G401 (cell line): Measurements from ENCODE around the gene BRINP3. TPM values are rescaled to one million over a fixed set of nuclear protein-coding genes. Genes with fewer than 3 reads are reported as not detected.
"Not testable (repeated sequence)": the region's sequence is repeated elsewhere in the genome, so short reads cannot be mapped to it uniquely, and the experiment has no call there.

Source experiments
- DNase-seq: peaks from one replicate; pipeline ENCODE4 v3.0.0-alpha.2; 2015; ENCODE audit warnings: low spot score
- in situ Hi-C: cut with HindIII; loops from 2 replicates; pipeline ENCODE4 v1.10.0; 2016; ENCODE audit warnings: low sequenced_read_pairs, mixed read lengths
- total RNA-seq: library from RNA; depleted of rRNA; stranded (reverse); fragments of >200 nt; shearing (Covaris generic); gene quantifications from 2 replicates; pipeline ENCODE4 v1.2.3, GENCODE V29; 2014

Gene BRINP3
- total RNA-seq, 1 experiment from 2014 or later = not detected

- in situ Hi-C loops = no loop called here
- no peak for DNase-seq
Observed at GRCh38 chr1:190154744-190155143, 322.9 kb downstream of the BRINP3 start.

- DNase-seq = no peak
- in situ Hi-C loops = no loop called here
Observed at GRCh38 chr1:190147616-190148015, 330.0 kb downstream of the BRINP3 start.

GRCh38 chr1:190144650-190145049 lies 333.0 kb downstream of the BRINP3 start:
- in situ Hi-C loops = no loop called here
- DNase-seq = no peak

- in situ Hi-C loops = no loop called here
- DNase-seq = peak; percentile 36
Observed at GRCh38 chr1:190140644-190141043, 337.0 kb downstream of the BRINP3 start.

- in situ Hi-C loops = no loop called here
- no peak for DNase-seq
Observed at GRCh38 chr1:190138702-190139101, 339.0 kb downstream of the BRINP3 start.

- in situ Hi-C loops = no loop called here
- DNase-seq = no peak
Observed at GRCh38 chr1:190138266-190138665, 339.4 kb downstream of the BRINP3 start.

GRCh38 chr1:190129366-190129765 lies 348.3 kb downstream of the BRINP3 start:
- in situ Hi-C loops = no loop called here
- no peak for DNase-seq

- in situ Hi-C loops = no loop called here
- no peak for DNase-seq
Observed at GRCh38 chr1:190126728-190127127, 350.9 kb downstream of the BRINP3 start.

GRCh38 chr1:190124068-190124467 lies 353.6 kb downstream of the BRINP3 start:
- DNase-seq = peak; percentile 14
- in situ Hi-C loops = no loop called here

- DNase-seq, in situ Hi-C loops: not testable (repeated sequence)
Observed at GRCh38 chr1:190120564-190120963, 357.1 kb downstream of the BRINP3 start.

GRCh38 chr1:190119683-190120082 lies 358.0 kb downstream of the BRINP3 start:
- DNase-seq = no peak
- in situ Hi-C loops = no loop called here

GRCh38 chr1:190116921-190117320 lies 360.7 kb downstream of the BRINP3 start:
- in situ Hi-C loops = no loop called here
- no peak for DNase-seq

GRCh38 chr1:190104961-190105360 lies 372.7 kb downstream of the BRINP3 start:
- in situ Hi-C loops = no loop called here
- DNase-seq = no peak

GRCh38 chr1:190102757-190103326 lies 374.8 kb downstream of the BRINP3 start:
- DNase-seq = no peak
- in situ Hi-C loops = no loop called here

- in situ Hi-C loops = no loop called here
- DNase-seq = no peak
Observed at GRCh38 chr1:190101756-190102155, 375.9 kb downstream of the BRINP3 start.

- DNase-seq = no peak
- in situ Hi-C loops = no loop called here
Observed at GRCh38 chr1:190098756-190099155, 378.9 kb downstream of the BRINP3 start.

- in situ Hi-C loops = no loop called here
- no peak for DNase-seq
Observed at GRCh38 chr1:190098107-190098506, 379.6 kb downstream of the BRINP3 start.

- in situ Hi-C loops = no loop called here
- no peak for DNase-seq
Observed at GRCh38 chr1:190095596-190095995, 382.1 kb downstream of the BRINP3 start.

- in situ Hi-C loops = no loop called here
- peak; percentile 6 for DNase-seq
Observed at GRCh38 chr1:190084552-190084951, 393.1 kb downstream of the BRINP3 start.

- DNase-seq = no peak
- in situ Hi-C loops = no loop called here
Observed at GRCh38 chr1:190068304-190068703, 409.4 kb downstream of the BRINP3 start.

GRCh38 chr1:190067592-190067991 lies 410.1 kb downstream of the BRINP3 start:
- DNase-seq = no peak
- in situ Hi-C loops = no loop called here

GRCh38 chr1:190066011-190066410 lies 411.7 kb downstream of the BRINP3 start:
- DNase-seq = no peak

More at GRCh38 chr1:190066011-190066410, 411.7 kb downstream of the BRINP3 start:
- in situ Hi-C loops = no loop called here
